ENCODE measurements around the gene SLC18A2. TPM values are rescaled to one million over a fixed set of nuclear protein-coding genes. Genes with fewer than 3 reads are reported as not detected.
"Not testable (repeated sequence)": the region's sequence is repeated elsewhere in the genome, so short reads cannot be mapped to it uniquely, and the experiment has no call there.

Gene SLC18A2
- total RNA-seq, 1 donor from 2014 or later: 0.88 TPM

- Histone ChIP-seq H4K20me1 (ENCODE audit: low read depth) (no peaks in the 10 kb centered on the region), H2AFZ (replicated peaks) (no peak overlapping the region), H3F3A (ENCODE audit: low read depth) (no peaks in the 10 kb centered on the region), H3K36me3 (no peaks in the 10 kb centered on the region), H3K79me2 (ENCODE audit: low read depth) (no peaks in the 10 kb centered on the region), H3K4me1 (no peaks in the 10 kb centered on the region), H3K27ac (no peak overlapping the region), H3K4me3 (no peak overlapping the region), H3K4me2 (no peak overlapping the region), H3K9me3 (ENCODE audit: low read depth) (no peaks in the 10 kb centered on the region), H3K27me3 (no peaks in the 10 kb centered on the region), H3K9ac (no peak overlapping the region)
- Mint-ChIP-seq H3K9me3 (peaks cover 17% of the 10 kb centered on the region), H3K4me3 (no peak overlapping the region), H3K27ac (no peak overlapping the region), H3K27me3 (ENCODE audit: insufficient read depth, low read depth) (peaks cover 16% of the 10 kb centered on the region), H3K36me3 (no peaks in the 10 kb centered on the region), H3K4me1 (peaks cover 16% of the 10 kb centered on the region)
- TF ChIP-seq EZH2 (IDR thresholded peaks at IDR 0.05) (no peak), CTCF (IDR thresholded peaks at IDR 0.05) (no peak), EZH2phosphoT487 (IDR thresholded peaks at IDR 0.05) (no peak)
- no peak for DNase-seq (ENCODE audit: low spot score)
These were observed 12.7 kb upstream of the SLC18A2 start for GRCh38 chr10:117228210-117228609.

GRCh38 chr10:117230107-117230506, 10.8 kb upstream of the SLC18A2 start:
- Mint-ChIP-seq H3K4me1 (peaks cover 11% of the 10 kb centered on the region), H3K9me3 (peaks cover 17% of the 10 kb centered on the region), H3K27me3 (ENCODE audit: insufficient read depth, low read depth) (peaks cover 14% of the 10 kb centered on the region)
- H3K4me1 ChIP-seq; H3K9me3 ChIP-seq (ENCODE audit: low read depth); H3K9ac ChIP-seq; H3K4me3 Mint-ChIP-seq; H3K27ac Mint-ChIP-seq; H3K4me3 ChIP-seq; H3K27ac ChIP-seq; H3K36me3 Mint-ChIP-seq; H3K36me3 ChIP-seq; H3K4me2 ChIP-seq; H4K20me1 ChIP-seq (ENCODE audit: low read depth); H3K79me2 ChIP-seq (ENCODE audit: low read depth); H2AFZ ChIP-seq (replicated peaks); H3F3A ChIP-seq (ENCODE audit: low read depth); DNase-seq (ENCODE audit: low spot score); H3K27me3 ChIP-seq: not testable (repeated sequence)

GRCh38 chr10:117237401-117237991, 3.4 kb upstream of the SLC18A2 start:
- Histone ChIP-seq H3K9ac (no peak overlapping the region), H4K20me1 (ENCODE audit: low read depth) (peaks cover 10% of the 10 kb centered on the region), H3K4me1 (peaks cover 6% of the 10 kb centered on the region), H3K36me3 (no peaks in the 10 kb centered on the region), H3K79me2 (ENCODE audit: low read depth) (no peaks in the 10 kb centered on the region), H2AFZ (replicated peaks) (no peak overlapping the region), H3K27me3 (peaks cover 46% of the 10 kb centered on the region), H3K4me3 (no peak overlapping the region), H3K9me3 (ENCODE audit: low read depth) (no peaks in the 10 kb centered on the region), H3K4me2 (no peak overlapping the region), H3K27ac (no peak overlapping the region), H3F3A (ENCODE audit: low read depth) (peaks cover 16% of the 10 kb centered on the region)
- no peak overlapping the region for H3K4me3 Mint-ChIP-seq
- peaks cover 7% of the 10 kb centered on the region for H3K4me1 Mint-ChIP-seq
- H3K36me3 Mint-ChIP-seq: peaks cover 2% of the 10 kb centered on the region
- H3K27ac Mint-ChIP-seq: no peak overlapping the region
- no peaks in the 10 kb centered on the region for H3K9me3 Mint-ChIP-seq
- no peak for TF ChIP-seq EZH2 (IDR thresholded peaks at IDR 0.05)
- no peak for TF ChIP-seq CTCF (IDR thresholded peaks at IDR 0.05)
- TF ChIP-seq EZH2phosphoT487 (IDR thresholded peaks at IDR 0.05): no peak
- peaks cover 41% of the 10 kb centered on the region for H3K27me3 Mint-ChIP-seq (ENCODE audit: insufficient read depth, low read depth)
- DNase-seq (ENCODE audit: low spot score): no peak

GRCh38 chr10:117239051-117239450, 1.9 kb upstream of the SLC18A2 start:
- Histone ChIP-seq H3K27ac (no peak overlapping the region), H2AFZ (replicated peaks) (no peak overlapping the region), H3K4me1 (peaks cover 6% of the 10 kb centered on the region), H3K27me3 (peaks cover 62% of the 10 kb centered on the region), H3K9ac (no peak overlapping the region), H3K79me2 (ENCODE audit: low read depth) (no peaks in the 10 kb centered on the region), H4K20me1 (ENCODE audit: low read depth) (peaks cover 10% of the 10 kb centered on the region), H3K9me3 (ENCODE audit: low read depth) (no peaks in the 10 kb centered on the region), H3K4me3 (no peak overlapping the region), H3F3A (ENCODE audit: low read depth) (peaks cover 16% of the 10 kb centered on the region), H3K36me3 (no peaks in the 10 kb centered on the region), H3K4me2 (no peak overlapping the region)
- TF ChIP-seq EZH2phosphoT487 (IDR thresholded peaks at IDR 0.05): no peak
- no peak for TF ChIP-seq EZH2 (IDR thresholded peaks at IDR 0.05)
- no peak for TF ChIP-seq CTCF (IDR thresholded peaks at IDR 0.05)
- H3K4me3 Mint-ChIP-seq: no peak overlapping the region
- H3K27ac Mint-ChIP-seq: no peak overlapping the region
- H3K27me3 Mint-ChIP-seq (ENCODE audit: insufficient read depth, low read depth): peaks cover 53% of the 10 kb centered on the region
- H3K9me3 Mint-ChIP-seq: no peaks in the 10 kb centered on the region
- H3K4me1 Mint-ChIP-seq: peaks cover 7% of the 10 kb centered on the region
- peaks cover 2% of the 10 kb centered on the region for H3K36me3 Mint-ChIP-seq
- no peak for DNase-seq (ENCODE audit: low spot score)
